Posterior vena cava (tissue), 2 donors: ENCODE data around the gene OR51S1. TPM values are rescaled to one million over a fixed set of nuclear protein-coding genes. Genes with fewer than 3 reads are reported as not detected.
"Not testable (repeated sequence)": the region's sequence is repeated elsewhere in the genome, so short reads cannot be mapped to it uniquely, and the experiment has no call there.

Experiments
- DNase-seq: peaks from one replicate; pipeline ENCODE4 v3.0.0-alpha.2; 2020; ENCODE audit warnings: low spot score
- intact Hi-C, 2 donors: fragments of 100-400 bp; cut with DNase I; formaldehyde crosslinking; loops; one replicate each; pipeline versions ENCODE4 v1.14.1 to v1.14.2; 2022 to 2023
- total RNA-seq, 2 donors: library from RNA; stranded (reverse); fragmentation: NEBNext Ultra II Directional; extraction: Animal tissue kit (Norgen Biotek cat#: 25700); gene quantifications; one replicate each; pipeline ENCODE4 v1.2.1, GENCODE V29; 2021
- donor health status: DM: yes; HTN: yes; CAD: no.
- donor health status: DM: yes; HTN: yes; CAD: no.

Gene OR51S1
- total RNA-seq, 2 donors from 2014 or later: not detected

- intact Hi-C loops: no loop called here
- DNase-seq: no peak
Observed at GRCh38 chr11:4821021-4821420, 28.0 kb downstream of the OR51S1 start, which contains the start of gene OR51F2. TSS of gene OR51F2 (plus strand) at chr11:4821321. CDS start at chr11:4821422, 101 bp downstream.

DNA sequence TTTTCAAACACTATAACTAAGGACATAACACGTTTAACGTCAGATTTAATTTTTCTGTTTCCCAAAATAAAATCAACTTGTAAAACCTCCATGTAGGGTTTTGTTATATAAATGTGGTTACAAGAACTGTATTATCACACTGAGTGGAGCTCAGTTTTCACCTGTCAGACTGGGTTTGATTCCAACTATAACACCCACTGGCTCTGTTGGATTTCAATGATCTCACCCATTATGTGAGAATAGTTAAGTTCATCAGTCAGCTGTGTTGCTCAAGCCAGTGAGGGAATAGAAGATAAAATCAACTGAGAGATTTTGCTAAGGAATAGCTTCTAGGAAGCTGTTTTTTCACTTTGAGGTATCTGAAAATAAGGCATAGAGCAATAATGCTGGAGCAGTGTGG lies 39.8 kb downstream of the OR51S1 start:
- intact Hi-C loops: loop anchor here in 1 of 2 donors (10.0 kb wide), 1 partner anchor 826 kb away; no protein-coding TSS in a partner anchor
- no peak for DNase-seq

- intact Hi-C loops: loop anchor here in 1 of 2 donors (10.0 kb wide), 1 partner anchor 826 kb away; no protein-coding TSS in a partner anchor
- DNase-seq: no peak
Observed at GRCh38 chr11:4808476-4808875, 40.5 kb downstream of the OR51S1 start.

DNA sequence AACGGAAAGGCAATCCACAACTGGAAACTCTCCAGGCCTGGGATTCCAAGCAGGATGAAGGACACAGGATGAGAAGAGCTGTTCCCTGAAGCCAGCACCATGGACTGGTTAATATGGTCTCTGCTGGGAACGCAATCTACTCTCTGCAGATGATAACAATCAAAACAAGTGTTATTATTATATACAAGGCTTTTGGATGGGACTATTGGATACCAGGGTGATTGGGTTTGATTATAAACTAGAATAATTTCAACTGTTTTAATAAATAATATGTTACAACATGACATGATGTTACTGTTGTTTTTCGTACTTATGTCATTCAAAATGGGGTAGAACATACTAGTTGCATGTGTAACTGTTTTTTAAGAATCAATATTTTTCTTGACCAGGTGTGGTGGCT lies 44.7 kb downstream of the OR51S1 start, which contains the start of gene OR52R1:
Gene OR52R1 (minus strand): TSS at position 101 of the 400 bp plus-strand sequence. CDS start 0 bp downstream, at position 101.
- DNase-seq: no peak
- intact Hi-C loops: loop anchor here in 1 of 2 donors (10.0 kb wide), 1 partner anchor 831 kb away; no protein-coding TSS in a partner anchor

DNA sequence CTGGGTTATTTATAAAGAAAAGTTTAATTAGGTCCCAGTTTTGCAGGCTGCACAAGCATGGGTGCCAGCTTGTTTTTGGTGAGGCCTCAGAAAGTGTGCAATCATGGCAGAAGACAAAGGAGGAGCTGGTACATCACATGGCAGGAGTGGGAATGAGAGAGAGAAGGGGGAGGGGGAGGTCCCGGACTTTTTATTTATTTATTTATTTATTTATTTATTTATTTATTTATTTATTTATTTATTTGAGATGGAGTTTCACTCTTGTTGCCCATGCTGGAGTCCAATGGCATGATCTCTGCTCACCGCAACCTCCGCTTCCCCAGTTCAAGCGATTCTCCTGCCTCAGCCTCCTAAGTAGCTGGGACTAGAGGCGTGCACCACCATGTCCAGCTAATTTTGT lies 47.7 kb downstream of the OR51S1 start:
- not testable (repeated sequence) for DNase-seq
- intact Hi-C loops: loop anchor here in 1 of 2 donors (10.0 kb wide), 1 partner anchor 833 kb away; no protein-coding TSS in a partner anchor

GRCh38 chr11:4798427-4799183 lies 50.4 kb downstream of the OR51S1 start:
- intact Hi-C loops: no loop called here
- DNase-seq: no peak

Other genes starting within 250 kb of the OR51S1 start
- 1 to 10 TPM; 6.2 to 6.3 TPM for gene TRIM68, start 241.0 kb downstream of the OR51S1 start, total RNA-seq
- gene OR51D1, start 211.7 kb downstream of the OR51S1 start, total RNA-seq: not detected
- gene OR51E1, start 205.2 kb downstream of the OR51S1 start, total RNA-seq: 1 to 10 TPM in 1 of 2 donors, under 1 TPM in 1; 0.67 to 1.0 TPM
- under 1 TPM; 0.23 to 0.57 TPM for gene OR51E2, start 151.4 kb downstream of the OR51S1 start, total RNA-seq
- not detected for gene MMP26, start 144.4 kb downstream of the OR51S1 start, total RNA-seq
- not detected for gene OR51F1, start 79.3 kb downstream of the OR51S1 start, total RNA-seq
- gene OR52R1, start 44.8 kb downstream of the OR51S1 start, total RNA-seq: not detected
- gene OR51F2, start 27.9 kb downstream of the OR51S1 start, total RNA-seq: not detected
- gene OR51T1, start 32.7 kb upstream of the OR51S1 start, total RNA-seq: not detected
- not detected for gene OR51A7, start 54.6 kb upstream of the OR51S1 start, total RNA-seq
- gene OR51G2, start 70.1 kb upstream of the OR51S1 start, total RNA-seq: not detected
- gene OR51G1, start 75.1 kb upstream of the OR51S1 start, total RNA-seq: not detected
- not detected for gene OR51A4, start 98.4 kb upstream of the OR51S1 start, total RNA-seq
- not detected for gene OR51A2, start 106.5 kb upstream of the OR51S1 start, total RNA-seq
- gene OR51L1, start 145.6 kb upstream of the OR51S1 start, total RNA-seq: not detected
- not detected for gene OR52J3, start 197.3 kb upstream of the OR51S1 start, total RNA-seq
- not detected for gene OR52E2, start 210.4 kb upstream of the OR51S1 start, total RNA-seq
- not detected for gene OR52E1, start 220.4 kb upstream of the OR51S1 start, total RNA-seq